H1 (cell line): ENCODE data around the gene WWC2. TPM values are rescaled to one million over a fixed set of nuclear protein-coding genes. Genes with fewer than 3 reads are reported as not detected.

Source experiments
- CTCF ChIA-PET: fragments of 300-600 bp; sonication (Branson Sonifier 250); formaldehyde crosslinking; loops from one replicate; lab custom pipeline; 2021; ENCODE audit not compliant: partially characterized antibody; lab: Charles Lee
- POLR2A ChIA-PET: fragments of 300-600 bp; sonication (Branson Sonifier 250); formaldehyde crosslinking; loops from one replicate; lab custom pipeline; 2021; ENCODE audit warnings: inconsistent platforms; ENCODE audit not compliant: partially characterized antibody; lab: Charles Lee
- DNase-seq, 2 experiments: peaks; one replicate each; pipeline versions ENCODE4 v3.0.0 to v3.0.0-alpha.2; 2010 to 2022; ENCODE audit warnings: low spot score in 2 of 2, low read depth in 1 of 2, mixed read lengths in 1 of 2
- FAIRE-seq: peaks from 2 replicates; lab custom pipeline; 2011; peaks lifted over from hg19 to GRCh38; lab: Jason Lieb, UNC
- H2AFZ ChIP-seq: 2 replicates; pipeline ENCODE4 v1.8.1; 2012; ENCODE audit warnings: low read length, inconsistent platforms
- H2AK5ac ChIP-seq: 2 replicates; pipeline ENCODE4 v1.6.1; 2013; ENCODE audit warnings: low read depth, low read length
- H2BK120ac ChIP-seq: replicated peaks from 2 replicates; pipeline ENCODE3; 2013; ENCODE audit warnings: low read depth, low read length, inconsistent platforms
- H2BK12ac ChIP-seq: 2 replicates; pipeline ENCODE4 v1.6.1; 2013; ENCODE audit warnings: low read depth, low read length
- H2BK15ac ChIP-seq: 2 replicates; pipeline ENCODE4 v1.6.1; 2013; ENCODE audit warnings: low read length
- H2BK20ac ChIP-seq: 2 replicates; pipeline ENCODE4 v1.6.1; 2013; ENCODE audit warnings: low read length
- H2BK5ac ChIP-seq: 2 replicates; pipeline ENCODE4 v1.6.1; 2013; ENCODE audit warnings: low read depth, low read length
- H3K14ac ChIP-seq: 2 replicates; pipeline ENCODE4 v1.6.1; 2013; ENCODE audit warnings: inconsistent platforms; ENCODE audit not compliant: insufficient read length
- H3K18ac ChIP-seq: 2 replicates; pipeline ENCODE4 v1.6.1; 2013; ENCODE audit warnings: low read length; ENCODE audit errors: extremely low read depth
- H3K23ac ChIP-seq: 2 replicates; pipeline ENCODE4 v1.6.1; 2013; ENCODE audit warnings: inconsistent platforms; ENCODE audit not compliant: insufficient read length
- H3K23me2 ChIP-seq: 2 replicates; pipeline ENCODE4 v1.6.1; 2013; ENCODE audit warnings: low read depth, low read length
- H3K27ac ChIP-seq: 2 replicates; pipeline ENCODE4 v1.6.1; 2011; ENCODE audit warnings: low read depth, low read length, inconsistent platforms
- H3K27me3 ChIP-seq, 4 experiments: replicated peaks in 1 of 4; 1 replicate in 1 of 4; 2 replicates in 3 of 4; pipeline versions ENCODE4 v1.6.1 to v1.8.1; 2011 to 2013; ENCODE audit warnings: low read length in 3 of 4, mild to moderate bottlenecking in 3 of 4, inconsistent platforms in 2 of 4, mixed read lengths in 2 of 4, moderate library complexity in 1 of 4; ENCODE audit not compliant: control insufficient read depth in 3 of 4, insufficient read depth in 3 of 4; ENCODE audit errors: extremely low read depth in 1 of 4
- H3K36me3 ChIP-seq, 4 experiments: 2 replicates each; pipeline versions ENCODE4 v1.6.1 to v1.8.1; 2011 to 2013; ENCODE audit warnings: mild to moderate bottlenecking in 4 of 4, low read length in 3 of 4, moderate library complexity in 2 of 4, control low read depth in 1 of 4, inconsistent platforms in 1 of 4; ENCODE audit not compliant: insufficient read depth in 4 of 4, control insufficient read depth in 2 of 4
- H3K4ac ChIP-seq: replicated peaks from 2 replicates; pipeline ENCODE3; 2013; ENCODE audit warnings: low read length, low read depth, mixed read lengths, inconsistent platforms; ENCODE audit not compliant: insufficient read length
- H3K4me1 ChIP-seq, 4 experiments: replicated peaks in 1 of 4; 1 replicate in 1 of 4; 2 replicates in 3 of 4; pipeline versions ENCODE4 v1.6.1 to v1.8.1; 2011 to 2013; ENCODE audit warnings: low read length in 3 of 4, inconsistent platforms in 2 of 4, mixed read lengths in 1 of 4; ENCODE audit not compliant: insufficient read depth in 4 of 4, control insufficient read depth in 3 of 4
- H3K4me2 ChIP-seq, 2 experiments: 2 replicates each; pipeline versions ENCODE4 v1.6.1 to v1.8.1; 2011 to 2013; ENCODE audit warnings: low read depth in 2 of 2, low read length in 2 of 2, control low read depth in 1 of 2, inconsistent platforms in 1 of 2, mild to moderate bottlenecking in 1 of 2; ENCODE audit not compliant: insufficient read depth in 1 of 2
- H3K4me3 ChIP-seq, 4 experiments: fragments of 200-600, 300-600 bp in 1 of 4; sonication (generic), shearing (Covaris generic), sonication (Bioruptor Twin) in 1 of 4; 2 replicates each; pipeline versions ENCODE4 v1.5.1 to v1.8.1; 2011 to 2016; ENCODE audit warnings: low read length in 4 of 4, low read depth in 3 of 4, control low read depth in 2 of 4, inconsistent platforms in 2 of 4, mild to moderate bottlenecking in 2 of 4, mixed read lengths in 1 of 4, moderate library complexity in 1 of 4; ENCODE audit not compliant: insufficient read depth in 2 of 4; ENCODE audit errors: extremely low read depth in 1 of 4
- H3K56ac ChIP-seq: replicated peaks from 2 replicates; pipeline ENCODE3; 2013; ENCODE audit warnings: low read depth, mild to moderate bottlenecking, mixed read lengths, low read length, inconsistent platforms; ENCODE audit not compliant: insufficient read length
- H3K79me1 ChIP-seq: 2 replicates; pipeline ENCODE4 v1.6.1; 2013; ENCODE audit warnings: low read depth, low read length, control low read depth
- H3K79me2 ChIP-seq, 2 experiments: 2 replicates each; pipeline versions ENCODE4 v1.6.1 to v1.8.1; 2012 to 2013; ENCODE audit warnings: low read length in 2 of 2, mild to moderate bottlenecking in 2 of 2, inconsistent platforms in 1 of 2; ENCODE audit not compliant: insufficient read depth in 2 of 2, control insufficient read depth in 1 of 2
- H3K9ac ChIP-seq, 4 experiments: replicated peaks in 1 of 4; 1 replicate in 1 of 4; 2 replicates in 3 of 4; pipeline versions ENCODE4 v1.6.1 to v1.8.1; 2011 to 2013; ENCODE audit warnings: low read depth in 3 of 4, low read length in 3 of 4, control low read depth in 2 of 4, mild to moderate bottlenecking in 2 of 4, moderate library complexity in 2 of 4, inconsistent platforms in 1 of 4; ENCODE audit errors: extremely low read depth in 1 of 4
- H3K9me3 ChIP-seq, 2 experiments: 2 replicates each; pipeline versions ENCODE4 v1.6.1 to v1.8.1; 2012 to 2013; ENCODE audit warnings: mild to moderate bottlenecking in 2 of 2, moderate library complexity in 2 of 2, control low read depth in 1 of 2, inconsistent platforms in 1 of 2, low read depth in 1 of 2, low read length in 1 of 2, mixed read lengths in 1 of 2; ENCODE audit not compliant: insufficient read depth in 2 of 2
- H4K20me1 ChIP-seq, 2 experiments: replicated peaks in 1 of 2; 2 replicates each; pipeline versions ENCODE3 to v1.8.1; 2011 to 2013; ENCODE audit warnings: inconsistent platforms in 2 of 2, low read length in 2 of 2, mild to moderate bottlenecking in 1 of 2; ENCODE audit not compliant: insufficient read depth in 2 of 2, control insufficient read depth in 1 of 2
- H4K5ac ChIP-seq: 2 replicates; pipeline ENCODE4 v1.6.1; 2013; ENCODE audit warnings: low read length, low read depth, mixed read lengths, inconsistent platforms; ENCODE audit not compliant: insufficient read length
- H4K8ac ChIP-seq: 2 replicates; pipeline ENCODE4 v1.8.0; 2013; ENCODE audit warnings: mild to moderate bottlenecking, moderate library complexity, low read length, inconsistent platforms; ENCODE audit not compliant: insufficient read depth; ENCODE audit errors: extremely low read depth
- H4K91ac ChIP-seq: replicated peaks from 2 replicates; pipeline ENCODE3; 2013; ENCODE audit warnings: low read length, mixed read lengths, inconsistent platforms; ENCODE audit not compliant: insufficient read length
- E2F6 ChIP-seq: IDR thresholded peaks from 2 replicates; pipeline ENCODE4 v1.6.1; 2012; ENCODE audit warnings: inconsistent platforms
- HDAC6 ChIP-seq: IDR thresholded peaks from one replicate; pipeline ENCODE4 v1.7.1; 2012; ENCODE audit warnings: low read depth, mild to moderate bottlenecking, inconsistent platforms, low read length, moderate library complexity
- SIN3A ChIP-seq, 2 experiments: IDR thresholded peaks in 1 of 2; conservative IDR thresholded peaks in 1 of 2; 2 replicates each; pipeline ENCODE4 v1.6.1; 2011 to 2012; ENCODE audit warnings: low read length in 2 of 2, improper control_type of control experiment in 1 of 2, low read depth in 1 of 2, mild to moderate bottlenecking in 1 of 2
- SIRT6 ChIP-seq: IDR thresholded peaks from one replicate; pipeline ENCODE4 v1.7.1; 2012; ENCODE audit warnings: low read length, inconsistent platforms
- SP4 ChIP-seq: IDR thresholded peaks from 2 replicates; pipeline ENCODE4 v1.6.1; 2012; ENCODE audit warnings: low read length, inconsistent platforms
- TAF7 ChIP-seq: optimal IDR thresholded peaks from 2 replicates; pipeline ENCODE3; 2011; ENCODE audit warnings: low read depth, mild to moderate bottlenecking, inconsistent platforms, low read length, moderate library complexity, borderline replicate concordance
- WGBS, 2 experiments: shearing (Covaris generic) in 1 of 2; methylation state at CpG; one replicate each; pipeline versions ENCODE4 v1.1.6 to v1.1.7; 2013 to 2015; ENCODE audit warnings: low lambda C conversion rate in 2 of 2, mixed read lengths in 2 of 2, inconsistent platforms in 1 of 2, low coverage in 1 of 2, missing lambda C conversion rate in 1 of 2; ENCODE audit not compliant: insufficient replicate concordance in 2 of 2, insufficient coverage in 1 of 2, insufficient read length in 1 of 2; ENCODE audit errors: extremely low coverage in 1 of 2, missing lambda C conversion rate in 1 of 2; 5-methylcytosine and 5-hydroxymethylcytosine counted together
- polyA plus RNA-seq, 7 experiments: library from polyadenylated mRNA; depleted of rRNA in 3 of 7; stranded (reverse) in 5 of 7; unstranded in 2 of 7; fragments of >200 nt in 5 of 7; fragments of 200-250 nt in 2 of 7; gene quantifications; 1 replicate in 5 of 7; 2 replicates in 1 of 7; 4 replicates in 1 of 7; pipeline versions ENCODE4 v1.2.1 to v1.2.3, GENCODE V29; 2011 to 2013; ENCODE audit warnings: missing spikeins in 2 of 7, mixed read lengths in 2 of 7
- total RNA-seq: library from RNA; stranded (reverse); fragmentation: NEBNext Ultra II Directional; extraction: Animal tissue kit (Norgen Biotek cat#: 25700); gene quantifications from 2 replicates; pipeline ENCODE4 v1.2.1, GENCODE V29; 2021

Gene WWC2
- total and polyA plus RNA-seq, 2 of the 8 experiments (the other 6 are each of a cell fraction or from before 2014, with no cell fraction given): 17.6 to 135 TPM

- Histone ChIP-seq H3K4me1 (no peaks in the 10 kb centered on the region), H3K4me2 (no peak overlapping the region), H3K14ac (no peak overlapping the region), H3K23me2 (no peaks in the 10 kb centered on the region; the same call in 1 of the 2 replicates), H3K4ac (no peak overlapping the region), H4K5ac (no peak overlapping the region), H3K9ac (no peak overlapping the region), H4K20me1 (no peaks in the 10 kb centered on the region), H2BK12ac (no peak overlapping the region), H3K27me3 (no peaks in the 10 kb centered on the region), H2AK5ac (no peak overlapping the region), H3K79me1 (no peaks in the 10 kb centered on the region), H3K23ac (no peak overlapping the region), H2AFZ (no peak overlapping the region), H3K27ac (no peak overlapping the region), H3K18ac (no peak overlapping the region), H3K36me3 (no peaks in the 10 kb centered on the region), H2BK15ac (no peak overlapping the region), H2BK20ac (no peak overlapping the region), H4K8ac (no peak overlapping the region), H3K56ac (no peak overlapping the region), H3K4me3 (no peak overlapping the region), H3K9me3 (no peaks in the 10 kb centered on the region), H2BK5ac (no peak overlapping the region), H2BK120ac (no peak overlapping the region), H4K91ac (no peak overlapping the region), H3K79me2 (no peaks in the 10 kb centered on the region)
- no peak for DNase-seq
- POLR2A ChIA-PET: no interaction called here
- CTCF ChIA-PET: interaction anchor here (0.7 kb wide), 1 partner anchor 813 kb away, joined by 3 read pairs; no protein-coding TSS in a partner anchor
- 92% methylated on average over 4 of the region's 7 CpGs; no CpG with 5 or more reads in 1 of the 2 experiments for WGBS, 2 experiments
- no peak for FAIRE-seq
- TF ChIP-seq SIN3A (conservative IDR thresholded peaks at IDR 0.05 in 1 of 2, IDR thresholded peaks at IDR 0.05 in 1 of 2; ENCODE audit: low read depth in 1 of 2, low read length in 2 of 2) (no peak), SP4 (no peak), TAF7 (no peak), SIRT6 (no peak), E2F6 (no peak), HDAC6 (no peak)
Observed at GRCh38 chr4:183343730-183344129, 244.7 kb downstream of the WWC2 start.
